Suppressor macrophage treated with lipopolysaccharide for 4 hours (primary cell): ENCODE results near the gene RAB24.
"Not testable (repeated sequence)": the region's sequence is repeated elsewhere in the genome, so short reads cannot be mapped to it uniquely, and the experiment has no call there.

Experiments
- DNase-seq: peaks from one replicate; pipeline ENCODE4 v3.0.0-alpha.2; 2020

Gene RAB24

GRCh38 chr5:177310757-177311391, 7.4 kb upstream of the RAB24 start:
- DNase-seq = peak; percentile 51

DNA sequence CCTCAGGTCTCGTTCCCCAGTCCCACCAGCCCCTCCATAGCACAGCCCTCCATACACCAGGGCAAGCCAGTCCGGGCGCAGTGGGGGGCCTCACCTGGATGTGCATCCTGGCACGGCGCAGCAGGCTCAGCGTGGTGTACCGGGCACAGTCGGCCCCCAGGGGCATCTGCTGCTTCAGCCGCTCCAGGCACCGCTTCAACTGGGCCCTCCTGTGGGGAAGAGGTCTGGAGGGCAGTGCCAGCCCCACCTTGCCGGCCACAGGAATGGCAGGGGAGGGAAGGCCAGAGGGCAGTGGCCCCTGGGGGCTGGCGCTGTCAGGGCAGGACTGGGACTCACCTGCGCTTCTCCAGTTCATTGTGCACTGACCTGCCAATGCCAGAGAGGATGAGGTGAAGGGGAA, 6.8 kb upstream of the RAB24 start:
- DNase-seq = no peak

DNA sequence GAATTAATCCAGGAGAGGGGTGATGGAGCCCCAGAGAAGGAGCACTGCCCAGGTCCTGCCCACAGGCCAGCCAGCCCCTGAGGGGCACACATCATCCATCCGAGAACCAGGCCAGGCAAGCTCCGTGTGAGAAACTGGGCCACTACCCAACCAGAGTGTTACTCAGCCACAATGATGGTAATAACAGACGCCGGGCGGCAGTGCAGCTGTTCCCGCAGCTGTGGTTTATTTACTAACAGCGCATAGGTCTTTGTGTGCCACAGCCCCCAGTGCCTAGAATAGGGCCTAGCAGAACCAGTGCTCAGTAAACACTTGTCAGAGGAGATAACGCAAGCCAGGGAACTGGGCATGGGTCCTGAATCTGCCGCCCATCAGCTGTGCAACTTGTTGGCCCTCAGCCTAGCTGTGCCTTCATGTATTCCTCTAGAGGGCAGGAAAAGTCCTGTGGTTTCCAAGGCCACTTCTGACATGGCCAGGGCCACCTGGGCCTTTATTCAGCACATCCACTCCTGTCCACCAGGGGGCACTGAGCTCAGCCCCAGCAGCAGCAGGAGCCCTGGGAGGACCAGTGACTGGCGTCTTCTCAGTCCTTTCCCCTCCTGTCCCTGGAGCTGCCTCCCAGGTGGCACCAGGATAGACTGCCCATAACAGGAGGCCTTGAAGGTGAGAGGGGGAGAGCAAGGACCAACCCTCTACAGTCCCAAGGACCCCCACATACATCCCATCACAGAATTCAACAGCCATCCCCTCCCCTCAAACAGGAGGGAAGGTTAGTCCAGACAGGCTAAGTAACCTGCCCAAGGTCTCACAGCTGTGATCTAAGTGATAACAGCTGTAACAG, 6.1 kb upstream of the RAB24 start:
- DNase-seq = peak; percentile 52

DNA sequence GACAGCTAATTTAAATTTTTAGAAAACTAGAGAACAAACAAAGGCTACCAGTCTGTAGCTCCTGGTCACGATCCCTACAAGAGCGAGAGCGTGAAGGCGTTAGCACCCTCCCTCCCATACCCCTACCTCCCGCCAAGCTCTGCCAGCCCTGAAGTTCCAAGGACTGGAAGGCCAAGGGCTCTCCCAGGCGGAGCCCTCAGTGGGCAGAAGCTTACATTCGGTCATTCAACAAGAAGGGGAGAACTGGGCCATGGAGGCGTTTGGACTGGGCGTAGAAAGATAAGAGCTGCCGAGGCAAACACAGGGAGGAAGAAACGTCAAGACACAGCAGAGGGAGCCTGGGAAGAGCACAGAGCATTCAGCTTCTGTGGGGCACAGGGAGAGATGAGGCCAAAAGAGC, 5.2 kb upstream of the RAB24 start:
- DNase-seq = no peak

GRCh38 chr5:177307544-177308363, 4.2 kb upstream of the RAB24 start:
- DNase-seq = no peak

DNA sequence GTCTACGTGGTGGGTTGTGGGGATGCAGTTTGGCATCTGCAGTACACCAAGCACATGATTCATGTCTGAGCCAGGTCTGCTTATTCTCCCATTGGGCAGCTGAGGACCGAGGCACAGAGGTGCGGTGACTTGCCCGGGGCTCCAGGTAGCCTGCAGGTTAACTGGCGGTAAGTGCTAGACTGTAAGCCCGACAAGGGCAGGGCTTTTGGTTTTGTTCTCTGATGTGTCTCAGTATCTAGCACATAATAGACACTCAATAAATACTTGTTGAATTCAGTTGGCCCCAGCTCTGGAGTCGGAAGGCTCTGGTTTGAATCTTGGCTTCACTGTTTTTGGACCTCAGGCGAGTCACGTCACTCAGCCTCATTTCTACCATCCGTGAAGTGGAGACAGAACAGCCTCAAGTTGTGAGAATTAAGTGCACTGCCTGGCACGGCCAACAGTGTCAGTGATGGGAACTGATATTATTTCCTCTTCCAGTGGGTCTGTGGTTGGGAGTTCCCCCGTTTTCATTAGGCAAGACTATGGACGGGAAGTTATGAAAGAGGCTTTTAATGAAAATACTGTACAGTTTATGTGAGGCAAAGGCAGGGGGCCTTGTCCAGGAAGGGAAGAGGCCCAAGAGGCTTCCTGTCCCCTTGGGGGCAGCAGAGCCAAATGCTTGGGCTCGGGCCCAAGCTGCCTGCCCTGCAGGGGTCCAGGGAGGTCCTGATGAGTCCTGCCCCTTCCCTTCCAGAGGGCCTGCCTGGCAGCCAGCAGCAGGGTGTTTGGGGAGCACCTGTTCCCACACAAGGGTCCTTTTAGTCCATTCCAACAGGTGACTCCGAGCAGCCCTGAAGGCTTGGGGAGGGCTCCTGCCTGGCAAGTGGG, 3.4 kb upstream of the RAB24 start:
- peak; percentile 95 for DNase-seq

GRCh38 chr5:177306103-177306640, 2.7 kb upstream of the RAB24 start:
- DNase-seq = not testable (repeated sequence)

GRCh38 chr5:177304392-177305119, 1.0 kb upstream of the RAB24 start:
- DNase-seq = no peak

GRCh38 chr5:177303925-177304391, 439 bp upstream of the RAB24 start:
- DNase-seq = no peak

GRCh38 chr5:177302354-177303110, 987 bp downstream of the RAB24 start:
- DNase-seq = no peak

GRCh38 chr5:177301503-177302165, 1.9 kb downstream of the RAB24 start:
- no peak for DNase-seq

DNA sequence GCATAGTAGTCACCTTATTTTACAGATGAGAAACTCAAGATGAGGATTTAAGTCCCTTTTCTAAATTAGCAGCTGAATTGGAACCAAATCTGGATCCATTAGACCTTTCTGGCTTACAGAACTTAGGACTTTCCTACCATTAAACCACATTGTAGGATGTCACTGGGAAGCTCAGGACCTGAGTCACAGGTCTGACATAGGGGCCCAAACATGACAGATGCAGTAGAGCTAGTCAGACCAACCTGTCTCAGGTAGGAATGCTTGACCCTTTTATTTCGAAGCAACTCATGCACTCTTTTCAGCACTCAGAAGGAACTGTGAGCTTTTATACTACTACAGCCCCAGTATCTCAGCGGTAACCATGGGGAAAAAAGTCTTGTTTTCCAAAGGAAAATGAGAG, 2.6 kb downstream of the RAB24 start:
- no peak for DNase-seq

- peak; percentile 97 for DNase-seq
Measured at GRCh38 chr5:177300236-177300880, 3.2 kb downstream of the RAB24 start.

DNA sequence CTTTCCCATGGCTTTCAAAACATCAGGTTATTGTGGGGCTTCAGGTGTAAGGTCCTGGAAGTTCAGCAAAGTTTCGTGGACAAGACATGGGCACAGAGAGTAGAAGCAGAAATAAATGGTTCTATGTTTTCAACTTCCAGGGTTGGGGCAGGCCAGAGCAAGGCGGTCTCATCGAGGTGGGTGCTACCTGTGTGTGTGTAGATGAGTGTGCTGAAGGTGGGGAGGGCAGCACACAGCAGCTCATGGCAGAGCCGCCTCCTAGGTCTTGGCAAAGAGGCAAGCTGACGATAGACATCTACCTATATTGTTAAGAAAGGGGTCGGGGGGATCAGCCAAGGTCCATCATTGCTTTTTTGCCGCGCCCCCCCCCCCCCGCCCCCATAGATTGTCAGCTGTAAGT, 3.8 kb downstream of the RAB24 start:
- DNase-seq = no peak

DNA sequence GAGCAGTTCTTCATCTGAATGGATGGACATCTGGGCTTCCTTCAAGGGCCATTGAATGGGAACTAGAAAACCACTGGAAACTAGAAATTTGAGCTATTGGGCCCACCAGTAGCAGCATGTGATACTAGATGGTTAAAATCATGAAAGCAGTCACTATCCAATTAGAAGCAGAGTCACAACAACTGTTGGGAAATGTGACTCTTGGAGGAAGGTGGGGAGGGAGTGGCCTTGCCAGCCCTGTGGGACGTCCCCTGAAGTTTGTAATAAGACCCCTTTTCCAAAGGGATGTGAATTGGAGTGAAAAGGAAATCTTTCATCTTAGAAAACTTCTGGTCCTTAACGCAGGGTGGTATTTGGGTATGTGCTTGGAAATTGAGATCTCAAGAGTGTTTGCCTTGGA, 5.6 kb downstream of the RAB24 start:
- no peak for DNase-seq

- DNase-seq = no peak
Measured at GRCh38 chr5:177296581-177296980, 6.9 kb downstream of the RAB24 start.

- peak; percentile 56 for DNase-seq
Measured at GRCh38 chr5:177295924-177296323, 7.6 kb downstream of the RAB24 start.

DNA sequence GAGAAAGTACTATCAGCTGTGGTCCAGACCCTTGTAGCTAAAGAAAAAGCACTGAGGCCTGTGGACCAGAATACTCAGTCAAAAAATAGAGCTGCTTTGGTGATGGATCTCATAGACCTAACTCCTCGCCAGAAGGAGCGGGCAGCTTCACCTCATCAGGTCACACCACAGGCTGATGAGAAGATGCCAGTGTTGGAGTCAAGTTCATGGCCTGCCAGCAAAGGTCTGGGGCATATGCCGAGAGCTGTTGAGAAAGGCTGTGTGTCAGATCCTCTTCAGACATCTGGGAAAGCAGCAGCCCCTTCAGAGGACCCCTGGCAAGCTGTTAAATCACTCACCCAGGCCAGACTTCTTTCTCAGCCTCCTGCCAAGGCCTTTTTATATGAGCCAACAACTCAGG, 8.9 kb downstream of the RAB24 start:
- no peak for DNase-seq

GRCh38 chr5:177293819-177294581, 9.5 kb downstream of the RAB24 start:
- no peak for DNase-seq
